Colon (tissue), 2 donors: ENCODE measurements around the gene SKAP1.

Experiments
- FAIRE-seq: peaks from 2 replicates; lab custom pipeline; 2012; peaks lifted over from hg19 to GRCh38; lab: Jason Lieb, UNC
- donor health status: control.
- donor health status: control.

The SKAP1 gene

GRCh38 chr17:48104440-48104839, 325.6 kb downstream of the SKAP1 start:
- no peak for FAIRE-seq

- FAIRE-seq, result no peak
Observed at GRCh38 chr17:48102798-48103715, 327.0 kb downstream of the SKAP1 start.

- no peak for FAIRE-seq
Observed at GRCh38 chr17:48102043-48102750, 327.8 kb downstream of the SKAP1 start.

DNA sequence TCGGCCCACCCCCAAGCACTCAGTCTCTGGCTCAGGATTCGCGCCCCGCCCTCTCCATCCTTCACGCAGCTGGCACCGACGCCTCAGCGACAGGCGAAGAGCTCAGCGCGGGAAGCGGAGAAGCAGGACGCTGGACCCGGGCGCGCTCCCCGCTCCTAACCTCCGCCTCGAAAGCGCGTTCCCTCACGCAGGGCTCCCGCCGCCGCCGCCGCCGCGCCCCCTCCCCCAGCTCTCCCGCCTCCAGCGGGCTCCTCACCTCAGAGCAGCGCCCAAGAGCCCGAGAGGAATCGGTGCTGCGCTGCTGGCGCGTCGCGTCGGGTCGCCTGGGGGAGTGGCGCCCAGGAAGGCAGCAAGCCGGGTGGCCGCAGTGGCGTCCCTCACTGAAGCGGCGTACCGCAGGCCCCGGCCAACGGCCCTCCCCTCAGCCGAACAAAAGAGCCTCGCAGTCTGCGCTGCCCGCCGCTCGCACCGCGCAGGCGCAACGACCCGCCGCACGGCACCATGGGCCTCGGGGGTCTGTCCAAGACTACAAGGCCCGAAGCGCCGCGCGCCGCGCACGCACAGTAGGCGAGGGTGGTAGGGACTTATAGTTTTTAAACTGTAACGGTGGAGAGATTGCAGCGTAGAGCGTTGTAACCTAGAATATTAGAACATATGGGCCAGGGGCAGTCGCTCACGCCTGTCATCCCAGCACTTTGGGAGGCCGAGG, 328.8 kb downstream of the SKAP1 start, which contains the start of gene CBX1:
TSS of gene CBX1 (minus strand) at position 467 of the 709 bp plus-strand sequence. CDS start 24,474 bp downstream, outside the sequence.
- FAIRE-seq, result no peak

- no peak for FAIRE-seq
Observed at GRCh38 chr17:48100591-48101011, 329.4 kb downstream of the SKAP1 start.

GRCh38 chr17:48100160-48100559, 329.9 kb downstream of the SKAP1 start:
- FAIRE-seq, result no peak

DNA sequence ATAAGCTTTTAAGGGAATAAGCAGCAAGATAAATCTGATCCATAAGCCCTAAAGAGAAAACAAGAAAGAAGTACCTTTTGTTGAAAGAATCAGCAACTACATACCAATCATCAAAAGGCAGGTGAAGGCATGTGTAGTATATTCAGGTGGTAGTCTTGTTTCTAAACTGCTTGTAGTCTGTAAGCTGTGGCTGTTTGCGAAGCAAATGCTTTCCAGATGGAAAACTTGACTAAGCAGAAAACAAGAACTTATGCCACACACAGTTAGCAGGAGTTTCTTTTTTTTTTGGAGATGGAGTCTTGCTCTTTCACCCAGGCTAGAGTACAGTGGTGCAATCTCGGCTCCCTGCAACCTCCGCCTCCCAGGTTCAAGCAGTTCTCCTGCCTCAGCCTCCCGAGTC, 334.4 kb downstream of the SKAP1 start:
- no peak for FAIRE-seq

DNA sequence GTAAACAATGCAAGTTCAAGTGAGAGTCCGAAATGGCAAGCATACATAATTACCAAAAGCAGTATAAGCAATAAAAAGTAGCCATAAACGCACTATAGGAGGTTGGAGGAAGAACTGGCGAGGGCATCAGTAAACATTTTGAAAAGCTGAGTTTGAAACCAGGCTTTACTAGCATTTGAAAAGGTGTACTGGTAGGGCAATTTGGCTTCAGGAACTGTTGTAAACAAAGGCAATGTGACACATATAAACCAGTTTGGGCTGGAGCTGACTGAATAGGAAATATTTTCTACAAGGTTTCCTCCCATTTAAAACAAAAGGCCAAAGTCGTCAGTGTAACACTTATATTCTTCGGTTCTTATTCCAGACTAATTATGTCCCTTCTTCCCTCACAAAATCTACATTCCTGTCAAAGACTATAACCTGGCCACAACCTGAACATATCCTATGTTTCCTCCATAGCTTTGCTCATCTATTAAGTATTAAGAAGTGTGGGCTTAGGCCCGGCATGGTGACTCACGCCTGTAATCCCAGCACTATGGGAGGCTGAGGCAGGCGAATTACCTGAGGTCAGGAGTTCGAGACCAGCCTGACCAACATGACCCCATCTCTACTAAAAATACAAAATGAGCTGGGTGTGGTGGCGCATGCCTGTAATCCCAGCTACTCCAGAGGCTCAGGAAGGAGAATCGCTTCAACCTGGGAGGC, 336.5 kb downstream of the SKAP1 start:
- no peak for FAIRE-seq

- no peak for FAIRE-seq
Observed at GRCh38 chr17:48084932-48085331, 345.1 kb downstream of the SKAP1 start.
